Measurements from ENCODE around the gene AGPS. TPM values are rescaled to one million over a fixed set of nuclear protein-coding genes. Genes with fewer than 3 reads are reported as not detected.
"Not testable (repeated sequence)": the region's sequence is repeated elsewhere in the genome, so short reads cannot be mapped to it uniquely, and the experiment has no call there.

The AGPS gene
- total RNA-seq, 1 donor from 2014 or later: 54.4 TPM

DNA sequence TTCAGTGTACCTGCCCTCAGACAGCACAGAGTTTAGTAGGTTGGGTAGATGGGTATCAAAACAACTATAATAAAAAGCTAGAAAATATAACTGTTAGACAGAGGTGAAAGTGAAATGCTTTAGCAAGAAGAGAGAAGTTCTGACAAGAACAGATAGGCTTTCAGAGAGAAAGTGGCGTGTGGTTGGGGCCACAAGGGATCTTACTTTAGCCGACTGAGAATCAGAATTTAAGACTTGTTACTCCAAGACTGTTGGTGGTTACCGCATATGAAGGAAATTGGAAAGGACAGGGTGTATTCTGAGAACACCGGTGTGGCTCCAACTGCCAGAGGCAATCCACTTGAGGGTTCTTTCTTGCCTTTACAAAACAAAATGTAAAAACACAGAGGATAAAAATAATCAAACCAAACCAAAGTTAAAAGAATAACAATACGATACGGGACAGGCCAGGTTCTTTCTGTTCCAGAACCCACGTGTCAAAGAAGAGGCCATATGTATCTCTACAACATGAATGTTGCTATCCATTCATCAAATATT, 44.4 kb upstream of the AGPS start:
- Mint-ChIP-seq H3K27ac (ENCODE audit: unreplicated experiment) (peak overlapping the region; percentile 15), H3K36me3 (ENCODE audit: low read depth, unreplicated experiment) (no peaks in the 10 kb centered on the region)

DNA sequence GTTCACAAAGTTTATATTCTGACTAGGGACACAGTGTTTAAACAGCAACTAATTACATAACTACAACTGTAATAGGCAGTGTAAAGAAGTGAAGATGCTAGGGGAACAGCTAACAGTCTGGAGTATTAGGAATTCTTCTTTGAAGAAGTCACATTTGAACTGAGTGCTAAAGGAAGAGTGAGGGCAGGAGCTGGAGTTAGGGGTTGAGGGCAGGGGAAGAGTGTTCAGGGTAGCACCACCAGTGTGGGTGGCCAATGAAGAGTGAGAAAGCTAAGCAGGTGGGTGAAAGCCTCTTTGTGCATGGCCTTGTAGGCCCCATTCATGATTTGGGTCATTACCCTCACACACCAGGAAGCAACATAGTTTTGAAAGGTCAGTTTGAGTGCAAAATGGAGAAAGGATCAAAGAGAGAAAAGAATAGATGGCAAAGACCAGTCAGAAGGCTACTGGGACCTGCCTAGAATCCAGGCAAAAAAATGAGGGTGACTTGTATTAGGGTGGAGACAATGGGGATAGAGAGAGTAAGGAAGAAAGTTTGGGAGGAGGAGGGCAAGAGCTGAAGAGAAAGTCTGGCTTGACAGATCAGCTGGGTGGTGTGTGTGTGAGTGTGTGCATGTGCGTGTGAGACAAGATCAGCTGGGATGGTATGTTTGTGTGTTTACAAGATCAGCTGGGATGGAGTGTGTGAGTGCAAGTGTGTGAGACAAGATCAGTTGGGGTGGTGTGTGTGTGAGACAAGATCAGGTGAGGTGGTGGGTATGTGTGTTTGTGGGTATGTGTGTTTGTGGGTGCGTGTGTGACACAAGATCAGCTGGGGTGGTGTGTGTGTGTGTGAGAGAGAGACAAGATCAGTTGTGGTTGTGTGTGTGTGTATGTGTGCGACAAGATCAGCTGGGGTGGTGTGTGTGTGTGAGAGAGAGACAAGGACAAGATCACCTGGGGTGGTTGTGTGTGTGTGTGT, 43.6 kb upstream of the AGPS start:
- no peaks in the 10 kb centered on the region for H3K36me3 Mint-ChIP-seq (ENCODE audit: low read depth, unreplicated experiment)
- H3K4me3 Mint-ChIP-seq (ENCODE audit: unreplicated experiment): no peak overlapping the region
- TF ChIP-seq, protein P1, sequence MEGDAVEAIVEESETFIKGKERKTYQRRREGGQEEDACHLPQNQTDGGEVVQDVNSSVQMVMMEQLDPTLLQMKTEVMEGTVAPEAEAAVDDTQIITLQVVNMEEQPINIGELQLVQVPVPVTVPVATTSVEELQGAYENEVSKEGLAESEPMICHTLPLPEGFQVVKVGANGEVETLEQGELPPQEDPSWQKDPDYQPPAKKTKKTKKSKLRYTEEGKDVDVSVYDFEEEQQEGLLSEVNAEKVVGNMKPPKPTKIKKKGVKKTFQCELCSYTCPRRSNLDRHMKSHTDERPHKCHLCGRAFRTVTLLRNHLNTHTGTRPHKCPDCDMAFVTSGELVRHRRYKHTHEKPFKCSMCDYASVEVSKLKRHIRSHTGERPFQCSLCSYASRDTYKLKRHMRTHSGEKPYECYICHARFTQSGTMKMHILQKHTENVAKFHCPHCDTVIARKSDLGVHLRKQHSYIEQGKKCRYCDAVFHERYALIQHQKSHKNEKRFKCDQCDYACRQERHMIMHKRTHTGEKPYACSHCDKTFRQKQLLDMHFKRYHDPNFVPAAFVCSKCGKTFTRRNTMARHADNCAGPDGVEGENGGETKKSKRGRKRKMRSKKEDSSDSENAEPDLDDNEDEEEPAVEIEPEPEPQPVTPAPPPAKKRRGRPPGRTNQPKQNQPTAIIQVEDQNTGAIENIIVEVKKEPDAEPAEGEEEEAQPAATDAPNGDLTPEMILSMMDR (IDR thresholded peaks at IDR 0.05; ENCODE audit: unreplicated experiment): no peak
- H3K9me3 Mint-ChIP-seq (ENCODE audit: unreplicated experiment): no peaks in the 10 kb centered on the region
- H3K4me1 Mint-ChIP-seq (ENCODE audit: unreplicated experiment): no peaks in the 10 kb centered on the region
- no peaks in the 10 kb centered on the region for H3K27me3 Mint-ChIP-seq (ENCODE audit: unreplicated experiment)
- no peak overlapping the region for H3K27ac Mint-ChIP-seq (ENCODE audit: unreplicated experiment)
- no peak for DNase-seq (ENCODE audit: low spot score)

More for the DNA sequence above, 44.4 kb upstream of the AGPS start:
- Mint-ChIP-seq H3K27me3 (ENCODE audit: unreplicated experiment) (no peaks in the 10 kb centered on the region), H3K4me3 (ENCODE audit: unreplicated experiment) (no peak overlapping the region), H3K4me1 (ENCODE audit: unreplicated experiment) (no peaks in the 10 kb centered on the region), H3K9me3 (ENCODE audit: unreplicated experiment) (no peaks in the 10 kb centered on the region)
- TF ChIP-seq, protein P1 (IDR thresholded peaks at IDR 0.05; ENCODE audit: unreplicated experiment): no peak
- DNase-seq (ENCODE audit: low spot score): no peak

DNA sequence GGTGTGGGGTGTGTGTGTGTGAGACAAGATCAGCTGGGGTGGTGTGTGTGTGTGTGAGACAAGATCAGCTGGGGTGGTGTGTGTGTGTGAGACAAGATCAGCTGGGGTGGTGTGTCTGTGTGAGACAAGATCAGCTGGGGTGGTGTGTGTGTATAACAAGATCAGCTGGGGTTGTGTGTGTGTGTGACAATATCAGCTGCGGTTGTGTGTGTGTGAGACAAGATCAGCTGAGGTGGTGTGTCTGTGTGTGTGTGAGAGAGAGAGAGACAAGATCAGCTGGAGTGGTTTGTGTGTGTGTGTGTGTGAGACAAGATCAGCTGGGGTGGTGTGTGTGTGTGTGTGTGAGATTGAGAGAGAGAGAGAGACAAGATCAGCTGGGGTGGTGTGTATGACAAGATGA, 41.9 kb upstream of the AGPS start:
- H3K9me3 Mint-ChIP-seq (ENCODE audit: unreplicated experiment); H3K4me3 Mint-ChIP-seq (ENCODE audit: unreplicated experiment); DNase-seq (ENCODE audit: low spot score); H3K36me3 Mint-ChIP-seq (ENCODE audit: low read depth, unreplicated experiment); H3K4me1 Mint-ChIP-seq (ENCODE audit: unreplicated experiment); H3K27me3 Mint-ChIP-seq (ENCODE audit: unreplicated experiment); H3K27ac Mint-ChIP-seq (ENCODE audit: unreplicated experiment): not testable (repeated sequence)

DNA sequence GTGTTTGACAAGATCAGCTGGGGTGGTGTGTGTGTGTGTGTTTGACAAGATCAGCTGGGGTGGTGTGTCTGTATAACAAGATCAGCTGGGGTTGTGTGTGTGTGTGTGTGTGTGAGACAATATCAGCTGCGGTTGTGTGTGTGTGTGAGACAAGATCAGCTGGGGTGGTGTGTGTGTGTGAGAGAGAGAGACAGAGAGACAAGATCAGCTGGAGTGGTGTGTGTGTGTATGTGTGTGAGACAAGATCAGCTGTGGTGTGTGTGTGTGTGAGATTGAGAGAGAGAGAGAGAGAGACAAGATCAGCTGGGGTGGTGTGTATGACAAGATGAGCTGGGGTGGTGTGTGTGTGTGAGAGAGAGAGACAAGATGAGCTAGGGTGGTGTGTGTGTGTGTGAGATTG, 41.5 kb upstream of the AGPS start:
- H3K4me1 Mint-ChIP-seq (ENCODE audit: unreplicated experiment); H3K9me3 Mint-ChIP-seq (ENCODE audit: unreplicated experiment); H3K4me3 Mint-ChIP-seq (ENCODE audit: unreplicated experiment); DNase-seq (ENCODE audit: low spot score); H3K27me3 Mint-ChIP-seq (ENCODE audit: unreplicated experiment); H3K36me3 Mint-ChIP-seq (ENCODE audit: low read depth, unreplicated experiment); H3K27ac Mint-ChIP-seq (ENCODE audit: unreplicated experiment): not testable (repeated sequence)

DNA sequence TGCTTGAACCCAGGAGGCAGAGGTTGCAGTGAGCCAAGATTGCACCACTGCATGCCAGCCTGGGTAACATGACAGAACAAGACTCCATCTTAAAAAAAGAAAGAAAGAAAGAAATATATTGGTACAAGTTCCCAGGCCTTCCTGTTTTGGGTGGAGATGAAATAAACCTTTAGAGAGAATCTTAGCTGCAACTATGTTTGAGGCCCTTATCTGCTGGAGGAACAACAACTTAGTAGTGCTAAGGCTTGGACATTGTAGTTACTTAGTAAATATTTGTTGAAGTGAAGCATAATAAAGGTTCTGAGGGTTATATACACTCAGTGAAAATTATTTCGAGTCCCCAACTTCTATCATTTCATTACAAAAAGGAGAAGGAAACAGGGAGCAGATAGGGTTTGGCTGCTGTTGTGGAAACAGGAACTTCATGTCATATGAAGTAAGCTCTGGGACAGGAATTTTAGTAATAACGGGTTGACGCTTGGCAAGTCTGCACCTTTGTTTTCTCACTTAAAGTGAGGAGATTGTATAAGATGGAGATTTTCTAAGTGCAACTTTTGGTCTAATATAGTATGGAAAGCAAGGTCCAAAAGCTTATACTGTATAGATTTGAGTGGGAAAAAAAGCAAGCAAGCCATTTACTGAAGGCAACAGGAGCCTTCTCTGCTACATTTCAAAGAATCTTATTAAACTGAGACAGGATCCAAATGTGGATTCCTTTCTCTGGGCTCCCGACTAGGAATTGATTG, 40.0 kb upstream of the AGPS start:
- no peak for DNase-seq (ENCODE audit: low spot score)
- Mint-ChIP-seq H3K27me3 (ENCODE audit: unreplicated experiment) (no peaks in the 10 kb centered on the region), H3K4me3 (ENCODE audit: unreplicated experiment) (no peak overlapping the region), H3K9me3 (ENCODE audit: unreplicated experiment) (no peaks in the 10 kb centered on the region), H3K4me1 (ENCODE audit: unreplicated experiment) (peaks cover 10% of the 10 kb centered on the region), H3K36me3 (ENCODE audit: low read depth, unreplicated experiment) (no peaks in the 10 kb centered on the region), H3K27ac (ENCODE audit: unreplicated experiment) (peak overlapping the region; percentile 93)
- TF ChIP-seq, protein P1 (IDR thresholded peaks at IDR 0.05; ENCODE audit: unreplicated experiment): no peak

Data from endothelial cell (in vitro differentiated cells).